Astrocyte (in vitro differentiated cells and primary cell): ENCODE measurements around the gene RUNX1. TPM values are rescaled to one million over a fixed set of nuclear protein-coding genes. Genes with fewer than 3 reads are reported as not detected.
A peak's percentile ranks its signal among the peaks of the same experiment; 100 is the strongest.

ENCODE experiments used
- DNase-seq: peaks from one replicate; pipeline ENCODE4 v3.0.0-alpha.2; 2010; ENCODE audit warnings: low read depth
- FAIRE-seq: peaks from 2 replicates; lab custom pipeline; 2011; peaks lifted over from hg19 to GRCh38; lab: Jason Lieb, UNC
- H2AFZ ChIP-seq: 2 replicates; pipeline ENCODE4 v1.6.0; 2012; ENCODE audit warnings: low read depth, low read length, inconsistent platforms
- H3K27ac ChIP-seq: 2 replicates; pipeline ENCODE4 v1.5.1; 2011; ENCODE audit warnings: low read depth, low read length, inconsistent platforms
- H3K27me3 ChIP-seq: 2 replicates; pipeline ENCODE4 v1.6.0; 2011; ENCODE audit warnings: low read length, inconsistent platforms; ENCODE audit not compliant: insufficient read depth
- H3K36me3 ChIP-seq: 2 replicates; pipeline ENCODE4 v1.5.1; 2011; ENCODE audit warnings: low read length, inconsistent platforms; ENCODE audit not compliant: insufficient read depth
- H3K4me1 ChIP-seq: 2 replicates; pipeline ENCODE4 v1.5.1; 2011; ENCODE audit warnings: low read length, inconsistent platforms; ENCODE audit not compliant: insufficient read depth
- H3K4me2 ChIP-seq: 2 replicates; pipeline ENCODE4 v1.6.0; 2012; ENCODE audit warnings: low read length, inconsistent platforms
- H3K4me3 ChIP-seq: 2 replicates; pipeline ENCODE4 v1.5.1; 2011; ENCODE audit warnings: low read depth, mild to moderate bottlenecking, low read length, inconsistent platforms; ENCODE audit not compliant: insufficient read depth
- H3K79me2 ChIP-seq: 2 replicates; pipeline ENCODE4 v1.6.0; 2012; ENCODE audit warnings: mild to moderate bottlenecking, low read length, inconsistent platforms; ENCODE audit not compliant: insufficient read depth
- H3K9ac ChIP-seq: 2 replicates; pipeline ENCODE4 v1.6.0; 2012; ENCODE audit warnings: mild to moderate bottlenecking, low read length, inconsistent platforms
- H3K9me3 ChIP-seq: 2 replicates; pipeline ENCODE4 v1.5.1; 2012; ENCODE audit warnings: low read depth, mild to moderate bottlenecking, low read length, inconsistent platforms; ENCODE audit not compliant: insufficient read depth
- H4K20me1 ChIP-seq: 2 replicates; pipeline ENCODE4 v1.6.0; 2012; ENCODE audit warnings: low read length, inconsistent platforms; ENCODE audit not compliant: insufficient read depth
- H3K27ac Mint-ChIP-seq: one replicate; pipeline ENCODE4 v1.8.0; 2021; ENCODE audit warnings: mild to moderate bottlenecking, mixed read lengths; ENCODE audit not compliant: unreplicated experiment
- H3K27me3 Mint-ChIP-seq: one replicate; pipeline ENCODE4 v1.8.0; 2021; ENCODE audit warnings: low read depth, mixed read lengths; ENCODE audit not compliant: unreplicated experiment
- H3K36me3 Mint-ChIP-seq: one replicate; pipeline ENCODE4 v1.8.0; 2021; ENCODE audit warnings: low read depth, mixed read lengths; ENCODE audit not compliant: unreplicated experiment
- H3K4me1 Mint-ChIP-seq: one replicate; pipeline ENCODE4 v1.8.0; 2021; ENCODE audit warnings: low read depth, mixed read lengths; ENCODE audit not compliant: unreplicated experiment
- H3K4me3 Mint-ChIP-seq: one replicate; pipeline ENCODE4 v1.8.0; 2021; ENCODE audit warnings: mild to moderate bottlenecking, moderate library complexity, mixed read lengths; ENCODE audit not compliant: unreplicated experiment
- H3K9me3 Mint-ChIP-seq: one replicate; pipeline ENCODE4 v1.8.0; 2021; ENCODE audit warnings: mild to moderate bottlenecking, mixed read lengths; ENCODE audit not compliant: unreplicated experiment
- CTCF ChIP-seq: IDR thresholded peaks from 2 replicates; pipeline ENCODE4 v1.5.1; 2011; ENCODE audit warnings: low read depth, mild to moderate bottlenecking, inconsistent platforms, low read length, moderate library complexity; ENCODE audit not compliant: insufficient read depth
- EZH2 ChIP-seq: IDR thresholded peaks from 2 replicates; pipeline ENCODE4 v1.6.1; 2012; ENCODE audit warnings: mild to moderate bottlenecking, low read length, inconsistent platforms; ENCODE audit not compliant: insufficient read depth
- total RNA-seq: library from RNA; stranded (reverse); gene quantifications from 2 replicates; pipeline ENCODE4 v1.2.1, GENCODE V29; 2021

RUNX1 gene
- total RNA-seq, 1 donor from 2014 or later = 84.6 TPM

GRCh38 chr21:34801519-34802132 is 247.5 kb downstream of the RUNX1 start:
- no peak overlapping the region for H3K4me3 ChIP-seq
- peaks cover 4% of the 10 kb centered on the region for H3K4me1 ChIP-seq
- no peak overlapping the region for H3K27ac ChIP-seq
- peaks cover 52% of the 10 kb centered on the region for H4K20me1 ChIP-seq
- FAIRE-seq (no peak), DNase-seq (no peak)
- H3K4me3 Mint-ChIP-seq = no peak overlapping the region
- H3K9me3 ChIP-seq = peaks cover 2% of the 10 kb centered on the region
- peak overlapping the region; percentile 51 for H3K27ac Mint-ChIP-seq
- H3K4me1 Mint-ChIP-seq = peaks cover 46% of the 10 kb centered on the region
- no peaks in the 10 kb centered on the region for H3K27me3 ChIP-seq
- H3K9me3 Mint-ChIP-seq = no peaks in the 10 kb centered on the region
- no peak overlapping the region for H3K4me2 ChIP-seq
- peak; percentile 9 for TF ChIP-seq CTCF
- no peak for TF ChIP-seq EZH2
- peaks cover 47% of the 10 kb centered on the region for H3K36me3 Mint-ChIP-seq
- peaks cover 46% of the 10 kb centered on the region for H3K36me3 ChIP-seq
- no peak overlapping the region for H3K9ac ChIP-seq
- H2AFZ ChIP-seq = no peak overlapping the region
- H3K27me3 Mint-ChIP-seq = no peaks in the 10 kb centered on the region
- H3K79me2 ChIP-seq = peaks cover 62% of the 10 kb centered on the region

- DNase-seq = peak; percentile 49
- Mint-ChIP-seq H3K4me3 (no peak overlapping the region), H3K4me1 (peaks cover 44% of the 10 kb centered on the region), H3K36me3 (peaks cover 48% of the 10 kb centered on the region), H3K27me3 (no peaks in the 10 kb centered on the region), H3K27ac (no peak overlapping the region), H3K9me3 (no peaks in the 10 kb centered on the region)
- Histone ChIP-seq H3K27me3 (no peaks in the 10 kb centered on the region), H3K4me1 (peaks cover 10% of the 10 kb centered on the region), H3K4me3 (no peak overlapping the region), H3K79me2 (peaks cover 55% of the 10 kb centered on the region), H3K9ac (no peak overlapping the region), H3K36me3 (peaks cover 53% of the 10 kb centered on the region), H3K9me3 (no peaks in the 10 kb centered on the region), H3K4me2 (no peak overlapping the region), H4K20me1 (peaks cover 52% of the 10 kb centered on the region), H3K27ac (no peak overlapping the region), H2AFZ (no peak overlapping the region)
- no peak for TF ChIP-seq CTCF
- TF ChIP-seq EZH2 = no peak
- FAIRE-seq = no peak
Observed at GRCh38 chr21:34800797-34801518, 248.1 kb downstream of the RUNX1 start.

GRCh38 chr21:34799092-34799491 is 250.0 kb downstream of the RUNX1 start:
- peaks cover 17% of the 10 kb centered on the region for H3K4me1 ChIP-seq
- Mint-ChIP-seq H3K27me3 (no peaks in the 10 kb centered on the region), H3K4me1 (peaks cover 50% of the 10 kb centered on the region), H3K36me3 (peaks cover 46% of the 10 kb centered on the region), H3K9me3 (no peaks in the 10 kb centered on the region), H3K4me3 (no peak overlapping the region), H3K27ac (peak overlapping the region; percentile 70)
- H3K9me3 ChIP-seq = no peaks in the 10 kb centered on the region
- peaks cover 42% of the 10 kb centered on the region for H3K79me2 ChIP-seq
- H3K27me3 ChIP-seq = no peaks in the 10 kb centered on the region
- FAIRE-seq (no peak), DNase-seq (no peak)
- TF ChIP-seq EZH2 (no peak), CTCF (no peak)
- H4K20me1 ChIP-seq = peaks cover 67% of the 10 kb centered on the region
- H3K4me3 ChIP-seq = no peak overlapping the region
- peaks cover 66% of the 10 kb centered on the region for H3K36me3 ChIP-seq
- H3K9ac ChIP-seq = no peak overlapping the region
- no peak overlapping the region for H3K4me2 ChIP-seq
- H2AFZ ChIP-seq = no peak overlapping the region
- no peak overlapping the region for H3K27ac ChIP-seq
